GM21723 (cell line): ENCODE results near the gene VWA3B.
"Not testable (repeated sequence)": the region's sequence is repeated elsewhere in the genome, so short reads cannot be mapped to it uniquely, and the experiment has no call there.

Experiments used
- ATAC-seq: cut with Tn5 transposase; IDR thresholded peaks from one replicate; pipeline ENCODE4 v1.9.1; 2021; ENCODE audit warnings: mild to moderate bottlenecking, moderate library complexity; ENCODE audit not compliant: unreplicated experiment

Gene VWA3B

DNA sequence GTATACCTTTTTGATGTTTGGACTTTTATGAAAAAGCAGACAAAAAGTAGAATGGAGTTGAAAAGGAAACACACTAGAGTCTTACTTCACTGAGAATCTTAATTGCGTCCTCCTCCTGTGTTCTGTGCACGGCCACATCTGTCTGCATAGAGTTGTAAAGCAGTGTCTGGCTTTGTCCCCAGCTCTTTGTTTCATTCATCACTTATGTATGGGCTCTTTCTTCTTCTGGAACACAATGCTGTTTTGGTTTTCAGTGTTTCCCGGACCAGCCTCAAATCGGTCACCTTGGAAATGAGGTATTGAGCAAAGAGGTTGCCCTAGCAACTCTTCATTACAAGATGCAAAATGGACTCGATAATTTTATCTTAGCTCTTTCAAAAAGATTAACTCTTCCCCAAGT is 155.0 kb downstream of the VWA3B start:
- no peak for ATAC-seq

DNA sequence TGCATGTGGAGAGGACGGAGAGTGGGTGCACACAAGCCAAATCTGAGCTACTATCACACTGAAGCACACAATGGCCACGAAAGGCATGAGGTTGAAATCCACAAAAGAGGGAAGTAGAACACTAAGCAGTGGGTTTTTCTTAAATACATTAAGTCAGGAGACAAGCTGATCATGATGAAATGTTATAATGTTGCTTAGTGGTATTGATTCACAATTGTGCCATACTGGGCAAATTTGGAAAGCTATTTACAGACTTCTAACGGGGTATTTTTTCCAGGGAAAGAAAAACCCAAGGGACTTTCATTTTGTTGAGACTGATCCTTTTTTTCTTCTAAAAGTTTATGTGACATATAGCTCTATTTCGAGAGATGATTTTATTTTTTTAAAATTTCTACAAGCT is 158.5 kb downstream of the VWA3B start:
- ATAC-seq, result no peak

DNA sequence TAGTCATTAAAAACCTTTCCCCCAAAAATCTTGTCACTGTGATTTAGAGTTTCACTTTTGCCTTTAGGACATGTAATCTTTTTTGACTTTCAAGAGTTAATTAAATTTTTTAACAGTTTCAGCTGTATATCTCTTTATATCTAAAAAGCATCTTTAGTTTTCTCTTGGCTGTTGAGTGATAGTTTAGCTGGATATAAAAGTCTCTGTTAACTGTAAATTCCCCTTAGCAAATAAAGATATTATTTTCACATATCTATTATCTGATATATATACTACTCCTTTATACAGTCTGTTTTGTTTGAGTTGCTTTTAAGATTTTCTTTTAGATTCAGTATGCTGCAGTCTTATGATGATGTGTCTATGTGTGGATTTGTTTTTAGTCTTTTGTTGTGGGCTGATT is 160.4 kb downstream of the VWA3B start:
- ATAC-seq, result no peak

DNA sequence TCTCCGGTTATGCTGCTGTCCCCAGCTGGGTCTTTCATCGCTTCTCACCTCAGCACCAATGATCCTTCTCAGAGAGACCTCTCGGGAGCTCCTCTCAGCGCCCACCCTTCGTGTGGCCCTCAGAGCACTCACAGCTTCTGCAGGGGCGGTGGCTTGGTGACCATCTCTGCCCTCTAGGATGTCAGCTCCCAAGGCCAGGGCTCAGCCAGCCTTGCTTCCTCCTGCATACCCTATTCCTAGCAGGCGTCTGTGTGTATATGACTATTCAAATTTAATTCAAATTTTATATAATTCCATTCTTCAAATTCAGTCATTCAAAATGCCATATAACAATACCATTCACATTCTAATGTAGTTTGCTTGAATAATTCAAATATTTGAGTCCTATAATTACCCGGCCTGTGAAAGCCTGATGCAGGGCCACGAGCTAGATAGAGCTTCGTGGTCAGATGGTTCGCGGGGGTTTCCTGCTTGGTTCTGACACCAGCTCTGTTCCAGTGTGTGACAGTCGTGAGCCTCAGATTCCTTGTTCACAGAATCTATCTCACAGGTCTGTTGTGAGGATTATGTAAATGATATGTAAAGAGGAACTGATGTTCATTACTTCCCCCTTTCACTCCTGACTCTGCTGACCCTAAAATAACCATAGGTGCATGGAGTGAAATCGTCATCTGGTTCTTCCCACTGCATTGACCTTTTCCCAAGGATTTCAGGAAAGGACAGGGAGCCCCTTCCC is 165.2 kb downstream of the VWA3B start:
- ATAC-seq, result no peak

DNA sequence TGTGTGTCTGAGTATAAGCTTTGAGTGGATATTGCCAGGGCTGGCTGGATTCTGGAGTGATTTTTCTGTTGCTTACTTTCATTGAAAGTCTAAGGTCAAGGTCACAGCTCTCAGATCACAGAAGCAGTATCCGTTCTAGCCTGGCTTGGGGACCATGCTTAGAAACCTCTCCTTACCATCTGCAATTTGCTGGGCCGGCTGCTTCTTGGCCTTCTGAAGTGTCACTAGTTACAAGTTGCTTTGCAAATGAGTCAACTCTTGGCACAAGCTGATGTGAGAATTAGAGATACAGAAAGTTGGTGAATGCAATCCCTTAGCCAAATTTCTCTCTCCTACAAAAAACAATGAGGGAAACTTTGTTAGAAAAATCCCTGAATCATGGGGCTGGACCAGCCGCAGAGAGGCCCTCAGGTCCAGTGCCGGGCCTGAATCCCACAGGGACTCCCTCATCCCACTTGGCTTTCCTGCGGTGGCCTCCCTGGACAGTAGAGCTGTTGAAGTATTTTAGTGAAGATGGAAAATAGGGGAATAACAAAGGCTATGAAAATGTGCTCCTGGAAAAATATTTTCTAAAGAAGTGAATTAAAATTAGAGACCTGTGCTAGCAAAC is 166.6 kb downstream of the VWA3B start:
- ATAC-seq, result no peak

DNA sequence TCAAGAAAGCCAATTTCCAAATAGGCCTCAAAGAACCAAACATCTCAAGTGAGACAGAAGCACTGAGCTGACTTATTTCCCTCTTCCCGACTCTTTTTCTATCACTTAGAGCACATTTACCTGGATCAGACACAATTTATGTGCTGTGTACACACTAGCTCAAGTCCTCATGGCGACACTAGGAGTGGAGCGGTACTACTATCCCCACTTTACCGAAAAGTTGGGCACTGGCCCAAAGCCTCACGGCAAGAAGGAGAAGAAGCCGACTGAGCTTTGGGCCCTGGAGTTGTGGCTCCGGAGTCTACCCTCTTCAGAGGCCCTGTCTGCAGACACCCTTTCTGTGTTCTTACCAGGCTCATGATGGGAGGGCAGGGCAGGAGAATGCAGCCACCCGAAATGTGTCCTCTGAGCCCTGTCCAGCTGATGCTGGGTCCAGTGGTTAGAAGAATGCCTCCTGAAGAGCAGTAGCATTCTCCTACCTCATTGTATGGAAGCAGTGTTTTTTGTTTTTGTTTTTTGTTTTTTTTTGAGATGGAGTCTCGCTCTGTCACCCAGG is 167.6 kb downstream of the VWA3B start:
- ATAC-seq, result no peak

DNA sequence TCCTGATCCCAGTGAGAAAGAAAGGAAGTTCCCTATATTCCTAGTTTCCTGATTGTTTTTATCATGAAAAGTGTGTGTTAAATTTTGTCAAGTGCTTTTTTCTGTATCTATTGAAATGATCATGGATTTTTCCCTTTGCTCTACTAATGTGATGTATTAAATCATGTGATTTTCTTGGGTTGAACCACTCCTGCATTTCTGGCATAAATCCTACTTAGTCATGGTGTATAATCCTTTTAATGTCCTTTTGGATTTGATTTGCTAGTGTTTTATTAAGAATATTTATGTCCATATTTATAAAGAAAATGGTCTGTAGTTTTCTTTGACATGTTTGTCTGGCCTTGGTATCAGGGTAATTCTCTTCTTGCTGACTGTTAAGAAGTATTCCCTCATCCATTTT is 171.9 kb downstream of the VWA3B start:
- ATAC-seq, result no peak

DNA sequence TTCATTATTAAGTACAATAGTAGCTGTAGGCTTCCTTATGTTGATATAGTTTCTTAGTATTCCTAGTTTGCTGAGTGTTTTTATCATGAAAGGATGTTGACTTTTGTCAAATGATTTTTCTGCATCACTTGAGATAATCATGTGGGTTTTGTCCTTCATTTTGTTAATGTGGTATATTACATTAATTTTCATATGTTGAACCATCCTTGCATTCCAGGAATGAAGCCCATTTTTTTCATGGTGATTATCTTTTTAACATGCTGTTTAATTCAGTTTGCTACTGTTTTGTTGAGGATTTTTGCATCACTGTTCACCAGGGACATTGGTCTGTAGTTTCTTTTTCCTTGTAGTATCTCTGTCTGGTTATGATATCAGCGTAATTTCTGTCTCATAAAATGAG is 176.4 kb downstream of the VWA3B start:
- no peak for ATAC-seq

DNA sequence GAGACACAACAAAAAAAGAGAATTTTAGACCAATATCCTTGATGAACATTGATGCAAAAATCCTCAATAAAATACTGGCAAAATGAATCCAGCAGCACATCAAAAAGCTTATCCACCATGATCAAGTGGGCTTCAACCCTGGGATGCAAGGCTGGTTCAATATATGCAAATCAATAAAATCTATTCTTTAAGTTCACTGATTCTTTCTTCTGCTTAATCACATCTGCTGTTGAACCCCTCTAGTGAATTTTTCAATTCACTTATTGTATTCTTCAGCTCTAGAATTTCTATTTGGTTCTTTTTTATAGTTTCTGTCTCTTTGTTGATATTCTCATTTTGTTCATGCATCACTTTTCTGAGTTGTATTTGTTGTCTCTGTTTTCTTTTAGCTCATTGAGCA is 181.3 kb downstream of the VWA3B start:
- not testable (repeated sequence) for ATAC-seq

DNA sequence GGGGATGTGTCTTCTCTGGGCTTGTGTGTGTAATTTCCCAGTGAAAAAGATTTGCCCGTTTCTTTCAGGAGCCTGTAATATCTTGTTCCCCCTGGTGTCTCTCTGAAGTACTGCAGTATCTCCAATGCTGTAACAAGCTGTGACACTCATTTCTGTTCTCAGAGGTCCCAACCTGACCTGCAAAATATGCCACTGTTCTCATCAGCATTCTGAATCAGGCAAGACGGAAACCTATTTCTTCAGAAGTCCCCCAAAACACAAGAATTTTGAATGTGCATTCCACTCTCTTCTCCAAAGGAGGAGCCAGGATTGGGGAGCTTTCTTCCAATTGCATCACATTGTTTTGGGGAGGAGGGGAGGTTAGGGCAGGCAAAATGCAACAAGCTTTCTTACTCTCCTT is 182.3 kb downstream of the VWA3B start:
- ATAC-seq, result no peak

DNA sequence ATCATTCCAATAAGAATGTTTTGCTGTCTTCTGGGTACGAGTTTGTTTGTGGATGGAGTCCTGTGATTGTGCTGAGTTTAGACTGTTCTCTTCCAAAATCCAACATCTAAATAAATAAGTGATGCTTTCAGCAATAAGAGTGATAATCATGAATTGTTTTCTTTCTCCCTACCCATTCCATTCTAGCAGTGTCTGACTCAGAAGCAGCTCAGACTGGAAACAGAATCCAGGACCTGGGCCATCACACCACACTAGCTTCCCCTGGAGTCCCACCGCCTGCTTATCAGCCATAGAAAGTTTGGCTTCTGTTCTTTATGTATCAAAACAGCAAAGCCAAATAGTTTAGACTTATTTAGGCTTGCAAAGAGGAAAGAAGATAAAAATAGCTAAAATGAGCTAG is 182.9 kb downstream of the VWA3B start:
- no peak for ATAC-seq

DNA sequence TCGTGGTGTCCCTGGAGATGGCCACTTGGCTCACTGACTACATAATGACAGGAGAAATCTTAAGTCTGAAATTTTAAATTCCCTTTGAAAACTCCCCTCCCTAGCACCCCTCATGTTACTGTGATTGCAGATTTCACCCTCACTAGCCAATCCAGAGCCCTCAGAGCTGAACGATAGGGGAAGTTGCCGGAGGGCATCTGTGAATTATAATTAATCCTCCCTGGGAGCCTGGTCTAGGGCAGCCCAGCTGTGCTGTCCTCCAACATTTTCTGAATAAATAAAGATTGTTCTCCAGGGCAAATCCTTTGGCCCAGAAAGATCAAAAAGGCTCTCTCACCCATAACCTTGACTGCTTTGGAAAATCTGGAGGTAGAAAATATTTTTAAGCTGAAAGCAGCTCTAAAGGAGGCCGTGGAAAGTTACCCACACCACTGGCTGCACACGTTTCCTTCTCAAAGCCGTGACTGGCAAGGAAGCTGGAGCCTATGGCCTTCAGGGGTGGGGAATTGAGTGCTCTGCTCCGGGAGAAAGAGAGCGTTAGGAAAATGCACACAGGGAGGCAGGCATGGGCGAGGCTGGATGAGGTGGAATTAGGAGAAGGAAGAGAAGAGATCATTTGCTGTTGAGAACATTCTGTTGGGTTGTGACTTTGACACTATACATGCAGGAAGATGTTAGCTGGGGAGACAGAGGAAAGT is 190.3 kb downstream of the VWA3B start:
- no peak for ATAC-seq

DNA sequence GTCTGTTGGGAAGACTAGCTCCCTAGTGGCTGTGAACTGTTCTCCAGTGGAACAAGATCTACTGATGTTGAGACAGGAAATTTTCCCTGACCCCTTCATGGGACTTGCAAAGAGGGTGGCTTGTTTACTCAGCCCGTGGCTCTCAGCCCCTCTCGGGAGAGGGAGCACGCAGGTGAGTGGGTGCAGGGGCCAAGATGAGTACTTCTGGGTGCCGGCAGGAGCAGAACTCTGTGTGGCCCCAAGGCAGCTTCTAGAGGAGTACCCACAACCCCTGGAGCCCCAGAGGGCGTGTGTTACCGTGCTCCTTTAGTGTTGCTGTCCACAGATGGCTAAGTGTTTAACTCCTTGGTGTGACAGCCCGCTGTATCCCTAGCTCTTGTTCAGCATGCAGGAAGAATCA is 191.1 kb downstream of the VWA3B start:
- ATAC-seq, result no peak

DNA sequence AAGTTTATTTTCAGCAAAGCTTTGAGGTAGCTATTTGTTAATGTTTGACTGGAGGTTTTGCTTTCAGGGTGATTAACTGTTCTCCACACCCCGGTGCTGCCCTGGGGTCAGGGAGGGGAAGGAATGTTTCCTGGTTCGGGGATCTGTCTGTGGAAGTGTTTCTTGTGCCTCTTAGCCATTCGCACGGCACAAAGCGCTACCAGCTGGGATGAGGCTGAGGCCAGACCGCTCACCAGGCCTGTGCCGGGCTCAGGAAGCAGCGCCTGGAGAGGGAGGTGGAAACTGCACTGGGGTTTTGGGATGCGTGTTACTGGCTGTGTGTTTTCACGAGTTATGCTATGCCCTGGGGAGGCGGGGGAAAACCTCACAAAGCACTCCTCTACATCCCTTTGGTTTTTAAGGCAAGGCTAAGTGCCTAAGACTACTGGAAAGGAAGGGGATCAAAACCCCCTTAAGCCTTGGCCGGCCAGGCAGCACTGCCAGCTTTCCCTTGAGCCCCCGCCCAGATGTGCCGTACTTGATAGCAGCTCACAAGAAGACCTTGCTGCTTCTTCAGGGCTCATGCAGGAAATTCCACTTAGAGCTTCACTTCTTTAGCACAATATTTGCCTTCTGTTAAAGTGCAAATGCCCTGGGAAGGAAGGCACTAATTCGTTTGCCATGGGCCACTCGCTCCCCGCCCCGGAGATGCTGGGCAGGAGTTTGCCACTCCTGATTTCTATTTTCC is 193.6 kb downstream of the VWA3B start:
- no peak for ATAC-seq

DNA sequence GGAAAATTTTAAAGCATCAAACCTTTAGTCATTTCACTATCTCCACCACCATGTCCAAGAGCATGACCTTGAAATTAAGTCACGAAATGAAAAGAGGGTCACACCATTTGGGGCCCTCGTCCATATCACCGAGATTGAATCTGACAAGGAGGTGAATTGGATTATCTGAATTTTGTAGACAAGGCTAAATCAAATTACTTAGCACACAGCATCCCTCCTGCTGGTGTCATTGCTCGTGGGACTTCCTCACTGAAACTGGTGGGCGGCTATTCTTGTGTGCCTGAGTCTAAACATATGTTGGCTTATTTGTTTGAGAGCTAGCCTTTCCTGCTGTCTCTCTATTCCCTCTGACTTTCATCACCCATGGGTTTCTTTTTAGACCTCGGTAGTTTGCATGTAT is 194.6 kb downstream of the VWA3B start:
- ATAC-seq, result no peak

DNA sequence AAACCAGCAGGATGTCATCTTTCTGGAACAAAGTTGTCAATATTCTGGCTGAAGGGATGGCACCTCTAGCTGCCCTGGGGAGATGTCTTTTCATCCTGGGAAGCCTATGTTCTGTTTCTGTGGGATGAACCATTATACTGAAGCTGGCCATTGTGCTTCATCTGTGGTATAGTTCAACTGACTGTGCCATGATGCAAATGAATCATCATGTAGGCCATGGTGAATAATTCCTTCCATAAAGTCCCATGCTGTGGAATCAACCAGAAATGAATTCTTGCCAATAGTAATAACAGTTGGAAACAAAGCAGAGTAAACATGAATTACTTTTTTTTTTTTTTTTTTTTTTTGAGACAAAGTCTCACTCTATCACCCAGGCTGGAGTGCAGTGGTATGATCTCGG is 195.1 kb downstream of the VWA3B start:
- ATAC-seq, result no peak

DNA sequence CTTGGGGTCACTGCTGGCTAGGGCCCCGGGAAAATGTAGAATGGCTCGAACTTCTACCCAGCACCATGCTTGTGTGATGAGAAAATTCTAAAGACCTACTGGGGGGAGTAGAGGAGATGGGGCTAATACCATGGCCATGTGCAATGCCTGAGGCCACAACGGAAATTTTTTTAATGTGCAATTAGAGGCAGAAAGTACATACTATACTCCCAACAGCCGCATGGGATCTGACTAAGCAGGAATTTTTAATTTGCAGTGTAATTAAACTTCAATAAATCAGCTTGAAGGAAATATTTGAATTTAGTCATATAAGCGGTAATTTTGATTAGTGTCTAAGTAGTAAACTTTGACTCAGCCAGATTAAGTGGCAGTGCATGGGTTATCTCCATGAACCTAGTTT is 206.1 kb downstream of the VWA3B start:
- ATAC-seq, result no peak

DNA sequence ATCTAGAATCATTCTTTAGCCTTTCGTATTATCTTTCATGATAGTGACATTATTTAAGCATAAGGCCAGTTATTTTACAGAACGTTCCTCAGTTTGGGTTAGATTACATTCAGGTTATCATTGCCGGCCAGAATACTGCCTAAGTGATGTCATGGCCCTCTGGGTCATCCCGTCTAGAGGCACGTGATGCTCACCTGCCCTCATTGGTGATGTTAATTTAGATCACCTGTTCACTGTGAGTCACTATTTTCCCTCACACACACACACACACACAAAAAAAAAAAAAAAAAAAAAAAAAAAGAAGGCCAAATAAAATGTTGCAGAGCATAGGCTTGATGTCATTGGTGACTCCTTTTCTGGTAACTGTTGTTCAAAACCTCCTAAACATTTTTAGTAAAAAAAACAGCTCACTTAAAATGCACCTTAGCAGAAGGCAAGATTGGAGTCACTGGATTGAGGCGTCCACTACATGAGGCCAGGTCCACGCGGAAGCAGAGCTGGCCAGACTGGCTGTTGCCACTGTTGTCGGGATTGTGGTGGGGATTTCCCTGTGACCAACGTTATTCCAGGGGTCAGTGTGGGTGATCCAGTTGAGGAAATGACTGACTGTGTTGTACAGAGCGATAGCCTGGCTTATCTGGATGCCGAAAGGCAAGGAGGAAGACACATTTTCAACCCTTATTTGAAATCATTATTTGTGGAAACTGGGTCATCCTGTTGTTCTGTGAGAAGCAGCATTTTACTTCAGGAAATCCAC is 207.1 kb downstream of the VWA3B start:
- no peak for ATAC-seq

DNA sequence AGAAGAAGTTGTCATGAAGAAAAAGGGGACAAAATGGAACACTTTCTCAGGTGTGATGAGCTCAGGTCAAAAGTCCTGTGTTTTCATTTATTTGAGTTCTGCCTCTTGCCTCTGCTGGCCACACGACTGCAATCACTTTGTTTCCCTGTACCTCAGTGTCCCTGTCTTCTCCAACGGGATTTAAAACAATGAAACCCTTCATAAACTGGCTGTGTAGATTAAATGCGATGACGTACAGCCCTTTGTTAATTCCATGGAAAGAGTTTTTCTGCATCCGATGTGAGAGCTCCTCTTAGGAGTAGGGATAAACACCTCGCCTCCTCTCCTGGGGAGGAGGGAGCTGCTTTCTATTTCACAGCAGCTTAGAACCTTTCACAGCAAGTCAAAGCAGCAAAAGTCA is 207.7 kb downstream of the VWA3B start:
- no peak for ATAC-seq

DNA sequence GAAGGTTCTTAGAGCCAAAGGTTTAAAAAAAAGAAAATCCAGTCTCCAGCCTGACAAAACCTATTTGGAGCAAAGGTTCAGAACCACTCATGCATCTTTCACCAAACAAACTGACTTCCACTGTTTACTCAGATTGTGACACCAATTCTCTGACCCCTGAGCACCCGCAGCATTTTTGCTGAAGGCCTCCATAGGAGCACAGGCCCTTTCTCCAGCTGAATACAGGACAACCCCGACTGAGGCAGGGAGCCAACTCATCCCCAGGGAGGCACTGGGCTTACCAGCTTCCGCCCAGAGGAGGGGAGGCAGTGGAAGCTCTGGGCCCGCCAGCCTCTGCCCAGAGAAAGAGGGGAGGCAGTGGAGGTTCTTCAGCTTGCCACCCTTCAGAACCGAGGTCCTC is 208.3 kb downstream of the VWA3B start:
- ATAC-seq, result no peak
